ENCODE results near the gene ZNF425. TPM values are rescaled to one million over a fixed set of nuclear protein-coding genes. Genes with fewer than 3 reads are reported as not detected.

The ZNF425 gene
- total and polyA plus RNA-seq, 9 of the 15 experiments (the other 6 are each of a cell fraction or from before 2014, with no cell fraction given), result 0.03 to 0.89 (median 0.54) TPM

GRCh38 chr7:149147752-149148653 lies 21.9 kb upstream of the ZNF425 start (continued):
- TF ChIP-seq, protein P1, sequence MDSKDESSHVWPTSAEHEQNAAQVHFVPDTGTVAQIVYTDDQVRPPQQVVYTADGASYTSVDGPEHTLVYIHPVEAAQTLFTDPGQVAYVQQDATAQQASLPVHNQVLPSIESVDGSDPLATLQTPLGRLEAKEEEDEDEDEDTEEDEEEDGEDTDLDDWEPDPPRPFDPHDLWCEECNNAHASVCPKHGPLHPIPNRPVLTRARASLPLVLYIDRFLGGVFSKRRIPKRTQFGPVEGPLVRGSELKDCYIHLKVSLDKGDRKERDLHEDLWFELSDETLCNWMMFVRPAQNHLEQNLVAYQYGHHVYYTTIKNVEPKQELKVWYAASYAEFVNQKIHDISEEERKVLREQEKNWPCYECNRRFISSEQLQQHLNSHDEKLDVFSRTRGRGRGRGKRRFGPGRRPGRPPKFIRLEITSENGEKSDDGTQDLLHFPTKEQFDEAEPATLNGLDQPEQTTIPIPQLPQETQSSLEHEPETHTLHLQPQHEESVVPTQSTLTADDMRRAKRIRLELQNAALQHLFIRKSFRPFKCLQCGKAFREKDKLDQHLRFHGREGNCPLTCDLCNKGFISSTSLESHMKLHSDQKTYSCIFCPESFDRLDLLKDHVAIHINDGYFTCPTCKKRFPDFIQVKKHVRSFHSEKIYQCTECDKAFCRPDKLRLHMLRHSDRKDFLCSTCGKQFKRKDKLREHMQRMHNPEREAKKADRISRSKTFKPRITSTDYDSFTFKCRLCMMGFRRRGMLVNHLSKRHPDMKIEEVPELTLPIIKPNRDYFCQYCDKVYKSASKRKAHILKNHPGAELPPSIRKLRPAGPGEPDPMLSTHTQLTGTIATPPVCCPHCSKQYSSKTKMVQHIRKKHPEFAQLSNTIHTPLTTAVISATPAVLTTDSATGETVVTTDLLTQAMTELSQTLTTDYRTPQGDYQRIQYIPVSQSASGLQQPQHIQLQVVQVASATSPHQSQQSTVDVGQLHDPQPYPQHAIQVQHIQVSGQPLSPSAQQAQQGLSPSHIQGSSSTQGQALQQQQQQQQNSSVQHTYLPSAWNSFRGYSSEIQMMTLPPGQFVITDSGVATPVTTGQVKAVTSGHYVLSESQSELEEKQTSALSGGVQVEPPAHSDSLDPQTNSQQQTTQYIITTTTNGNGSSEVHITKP (IDR thresholded peaks at IDR 0.05; ENCODE audit: partially characterized antibody), result peak; percentile 26
- peak; percentile 21; the same call in 1 of the 2 replicates for TF ChIP-seq CREB1 (IDR thresholded peaks at IDR 0.05)
- TF ChIP-seq CREB1 (CRISPR knock-in tag; IDR thresholded peaks at IDR 0.05), result peak; percentile 59; the same call in 1 of the 2 replicates
- no peak for TF ChIP-seq YBX1 (IDR thresholded peaks at IDR 0.05)
- TF ChIP-seq MTA1 (IDR thresholded peaks at IDR 0.05; ENCODE audit: borderline replicate concordance), result peak; percentile 61; the same call in 1 of the 2 replicates
- TF ChIP-seq ZNF217 (CRISPR knock-in tag; IDR thresholded peaks at IDR 0.05), result no peak
- TF ChIP-seq TBP (optimal IDR thresholded peaks at IDR 0.05; ENCODE audit: low read depth, low read length), result no peak
- TF ChIP-seq CGGBP1 (CRISPR knock-in tag; IDR thresholded peaks at IDR 0.05), result no peak
- peak; percentile 65 for TF ChIP-seq PHF20 (IDR thresholded peaks at IDR 0.05; ENCODE audit: partially characterized antibody)
- no peak for TF ChIP-seq ZNF408 (CRISPR knock-in tag; IDR thresholded peaks at IDR 0.05; ENCODE audit: low read depth)
- no peak for TF ChIP-seq ZNF79 (CRISPR knock-in tag; IDR thresholded peaks at IDR 0.05; ENCODE audit: low read depth)
- TF ChIP-seq DPF2 (IDR thresholded peaks at IDR 0.05), result no peak
- no peak for TF ChIP-seq HOXB6 (CRISPR knock-in tag; IDR thresholded peaks at IDR 0.05; ENCODE audit: borderline replicate concordance)
- TF ChIP-seq ZFP30 (CRISPR knock-in tag; IDR thresholded peaks at IDR 0.05; ENCODE audit: borderline replicate concordance), result no peak
- TF ChIP-seq ZNF707 (CRISPR knock-in tag; conservative IDR thresholded peaks at IDR 0.05), result no peak
- peak; percentile 17 to 23; a peak in 1 of 4 replicates for TF ChIP-seq MLLT1 (IDR thresholded peaks at IDR 0.05)
- no peak for TF ChIP-seq TCF3 (CRISPR knock-in tag; IDR thresholded peaks at IDR 0.05)
- peak; percentile 54 for TF ChIP-seq PRPF4 (IDR thresholded peaks at IDR 0.05; ENCODE audit: insufficient read depth, low read depth, low read length, poor library complexity, severe bottlenecking)
- no peak for TF ChIP-seq TRIM24 (IDR thresholded peaks at IDR 0.05)
- TF ChIP-seq SAP30 (IDR thresholded peaks at IDR 0.05; ENCODE audit: borderline replicate concordance, insufficient read depth, low read depth, low read length, poor library complexity, severe bottlenecking), result peak; percentile 85
- TF ChIP-seq GATA2 (CRISPR knock-in tag; IDR thresholded peaks at IDR 0.05), result no peak
- TF ChIP-seq ZNF830 (CRISPR knock-in tag; IDR thresholded peaks at IDR 0.05), result 0 out of 2 replicates have a peak, but pooled peaks have one; percentile 16
- no peak for TF ChIP-seq MAFG (tag; conservative IDR thresholded peaks at IDR 0.05)
- no peak; the same call in 1 of the 2 replicates for TF ChIP-seq BRD4 (IDR thresholded peaks at IDR 0.05)
- TF ChIP-seq ZNF140 (CRISPR knock-in tag; IDR thresholded peaks at IDR 0.05), result no peak

All from K562 (cell line).